ENCODE results near the gene SHC3.

SHC3 gene

GRCh38 chr9:88968799-88969198 lies 209.8 kb downstream of the SHC3 start:
- TF ChIP-seq, protein P1, sequence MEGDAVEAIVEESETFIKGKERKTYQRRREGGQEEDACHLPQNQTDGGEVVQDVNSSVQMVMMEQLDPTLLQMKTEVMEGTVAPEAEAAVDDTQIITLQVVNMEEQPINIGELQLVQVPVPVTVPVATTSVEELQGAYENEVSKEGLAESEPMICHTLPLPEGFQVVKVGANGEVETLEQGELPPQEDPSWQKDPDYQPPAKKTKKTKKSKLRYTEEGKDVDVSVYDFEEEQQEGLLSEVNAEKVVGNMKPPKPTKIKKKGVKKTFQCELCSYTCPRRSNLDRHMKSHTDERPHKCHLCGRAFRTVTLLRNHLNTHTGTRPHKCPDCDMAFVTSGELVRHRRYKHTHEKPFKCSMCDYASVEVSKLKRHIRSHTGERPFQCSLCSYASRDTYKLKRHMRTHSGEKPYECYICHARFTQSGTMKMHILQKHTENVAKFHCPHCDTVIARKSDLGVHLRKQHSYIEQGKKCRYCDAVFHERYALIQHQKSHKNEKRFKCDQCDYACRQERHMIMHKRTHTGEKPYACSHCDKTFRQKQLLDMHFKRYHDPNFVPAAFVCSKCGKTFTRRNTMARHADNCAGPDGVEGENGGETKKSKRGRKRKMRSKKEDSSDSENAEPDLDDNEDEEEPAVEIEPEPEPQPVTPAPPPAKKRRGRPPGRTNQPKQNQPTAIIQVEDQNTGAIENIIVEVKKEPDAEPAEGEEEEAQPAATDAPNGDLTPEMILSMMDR (IDR thresholded peaks at IDR 0.05; ENCODE audit: borderline replicate concordance, insufficient read depth, low read depth, low read length), result no peak

DNA sequence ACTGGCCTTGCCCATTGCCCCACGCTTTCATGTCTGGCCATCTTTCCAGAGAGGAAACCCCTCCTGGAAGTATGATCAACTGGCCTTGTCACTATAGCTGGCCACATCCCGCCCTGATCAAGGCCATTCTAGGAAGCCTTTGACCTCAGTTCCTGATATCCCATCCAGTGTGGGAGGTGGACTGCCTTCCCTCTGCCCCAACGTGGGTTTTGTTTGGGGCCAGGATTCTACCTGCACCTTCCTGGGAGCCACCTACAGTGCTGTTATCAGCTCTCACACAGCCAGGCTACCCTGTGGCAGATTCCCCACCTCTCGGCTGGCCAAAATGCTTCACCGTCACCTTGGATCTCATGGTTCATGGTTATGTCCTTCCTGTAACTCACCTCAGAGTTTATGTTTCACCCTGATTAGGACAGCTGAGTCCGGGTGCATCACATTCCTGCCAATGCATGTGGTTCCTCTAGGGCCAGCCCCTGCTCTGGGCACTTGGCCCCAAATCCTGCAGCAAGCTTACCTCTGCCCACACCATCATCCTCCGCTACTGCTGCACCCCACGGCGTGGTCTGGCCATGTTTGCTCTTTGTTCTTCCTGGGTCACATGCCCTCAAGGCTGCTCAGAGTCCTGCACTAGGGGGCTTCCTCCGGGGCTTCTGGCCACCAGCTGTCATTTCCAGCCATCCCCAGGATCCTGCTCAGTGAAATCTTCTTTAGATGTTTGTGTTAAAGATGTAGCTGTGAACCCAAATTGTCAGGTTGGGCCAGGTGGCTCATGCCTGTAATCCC lies 211.5 kb downstream of the SHC3 start:
- TF ChIP-seq, protein P1 (IDR thresholded peaks at IDR 0.05; ENCODE audit: borderline replicate concordance, insufficient read depth, low read depth, low read length), result no peak
- H3K4me3 ChIP-seq (ENCODE audit: low read depth, low read length), result no peak overlapping the region

More at GRCh38 chr9:88968799-88969198, 209.8 kb downstream of the SHC3 start:
- H3K4me3 ChIP-seq (ENCODE audit: low read depth, low read length), result no peak overlapping the region

- no peak overlapping the region for H3K4me3 ChIP-seq (ENCODE audit: low read depth, low read length)
- TF ChIP-seq, protein P1 (IDR thresholded peaks at IDR 0.05; ENCODE audit: borderline replicate concordance, insufficient read depth, low read depth, low read length), result no peak
Measured at GRCh38 chr9:88965473-88965872, 213.1 kb downstream of the SHC3 start.

- TF ChIP-seq, protein P1 (IDR thresholded peaks at IDR 0.05; ENCODE audit: borderline replicate concordance, insufficient read depth, low read depth, low read length), result no peak
- H3K4me3 ChIP-seq (ENCODE audit: low read depth, low read length), result no peak overlapping the region
Measured at GRCh38 chr9:88960632-88961031, 218.0 kb downstream of the SHC3 start.

DNA sequence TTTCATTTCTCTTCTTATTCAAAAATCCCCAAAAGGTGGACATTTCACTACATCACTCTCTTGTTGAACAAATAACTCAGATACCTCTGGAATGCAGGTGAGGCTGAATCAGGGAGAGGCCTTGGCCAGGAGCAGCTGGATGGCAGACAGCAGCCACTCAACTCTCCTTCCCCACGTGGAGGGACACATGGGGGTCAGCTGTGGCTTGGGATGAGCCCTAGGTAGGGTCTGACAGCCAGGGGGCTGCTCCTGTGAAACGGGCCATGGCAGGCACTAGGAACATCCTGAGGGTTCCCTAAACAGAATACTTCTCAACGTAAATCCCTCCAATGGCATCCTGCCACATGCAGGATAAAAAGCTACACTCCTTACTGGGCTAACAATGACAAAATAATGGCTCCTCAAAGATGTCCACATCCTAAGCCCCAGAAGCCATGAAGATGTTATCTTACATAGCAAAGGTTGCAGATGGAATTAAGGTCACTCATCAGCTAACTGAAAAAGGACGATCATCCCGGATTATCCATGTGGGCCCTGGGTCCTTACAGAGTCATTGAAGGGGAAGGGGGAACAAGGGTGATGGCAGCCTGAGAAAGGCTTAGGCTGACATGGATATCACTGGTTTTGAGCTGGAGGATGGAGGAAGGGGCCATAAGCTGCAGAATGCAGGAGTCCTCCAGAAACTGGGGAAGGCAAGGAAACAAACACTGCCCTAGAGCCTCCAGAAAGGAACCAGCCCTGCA lies 218.7 kb downstream of the SHC3 start:
- TF ChIP-seq, protein P1 (IDR thresholded peaks at IDR 0.05; ENCODE audit: borderline replicate concordance, insufficient read depth, low read depth, low read length), result no peak
- H3K4me3 ChIP-seq (ENCODE audit: low read depth, low read length), result no peak overlapping the region

DNA sequence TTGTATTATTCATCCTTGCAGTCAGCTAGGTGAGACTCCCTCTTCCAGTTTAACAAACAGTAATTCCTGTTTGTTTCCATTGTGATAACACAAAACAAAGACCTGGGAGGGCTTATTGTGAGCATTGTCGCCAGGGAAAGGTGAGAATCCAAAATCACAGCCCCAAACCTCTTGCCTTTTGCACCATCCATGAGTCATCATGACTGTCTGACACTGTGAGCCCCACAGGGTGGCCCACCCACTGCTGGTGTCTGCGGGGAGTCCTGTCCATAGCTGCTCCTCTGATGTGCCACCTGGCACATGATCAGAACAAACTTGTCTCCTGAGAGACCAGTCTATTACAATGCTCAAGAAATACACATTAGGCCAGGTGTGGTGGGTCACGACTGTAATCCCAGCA lies 221.1 kb downstream of the SHC3 start:
- H3K4me3 ChIP-seq (ENCODE audit: low read depth, low read length), result no peak overlapping the region
- TF ChIP-seq, protein P1 (IDR thresholded peaks at IDR 0.05; ENCODE audit: borderline replicate concordance, insufficient read depth, low read depth, low read length), result no peak
